Right lobe of liver (tissue), 6 donors: ENCODE results near the gene TDP1. TPM values are rescaled to one million over a fixed set of nuclear protein-coding genes. Genes with fewer than 3 reads are reported as not detected.
"Not testable (repeated sequence)": the region's sequence is repeated elsewhere in the genome, so short reads cannot be mapped to it uniquely, and the experiment has no call there.

Source experiments
- ATAC-seq, 4 donors: fragments of 200-7000 bp; cut with Tn5 transposase; one replicate each; pipeline ENCODE4 v1.9.1; 2020; ENCODE audit warnings: mild to moderate bottlenecking in 4 of 4, moderate library complexity in 4 of 4
- DNase-seq, 3 donors: peaks; one replicate each; pipeline ENCODE4 v3.0.0-alpha.2; 2020
- H3K27ac ChIP-seq, 3 donors: fragments of 200-600 bp; one replicate each; pipeline ENCODE4 v1.8.0; 2022
- H3K27me3 ChIP-seq, 2 donors: fragments of 200-600 bp; one replicate each; pipeline ENCODE4 v1.8.0; 2022
- H3K36me3 ChIP-seq, 4 donors: fragments of 200-600 bp; sonication (generic) in 1 of 4; one replicate each; pipeline versions ENCODE4 v1.5.1 to v1.8.0; 2017 to 2022; ENCODE audit warnings: control low read depth in 1 of 4
- H3K4me1 ChIP-seq, 4 donors: fragments of 200-600 bp; sonication (generic) in 1 of 4; one replicate each; pipeline versions ENCODE4 v1.5.1 to v1.8.0; 2017 to 2022; ENCODE audit warnings: control low read depth in 1 of 4
- H3K4me3 ChIP-seq, 3 donors: fragments of 200-600 bp; one replicate each; pipeline ENCODE4 v1.8.0; 2022
- H3K9me3 ChIP-seq, 4 donors: fragments of 200-600 bp; sonication (generic) in 1 of 4; one replicate each; pipeline versions ENCODE4 v1.5.1 to v1.8.0; 2017 to 2022; ENCODE audit warnings: control low read depth in 1 of 4
- POLR2A ChIP-seq: fragments of 450-650 bp; IDR thresholded peaks from one replicate; pipeline ENCODE4 v1.6.1; 2017; ENCODE audit warnings: antibody characterized with exemption, mild to moderate bottlenecking
- WGBS: methylation state at CpG from one replicate; pipeline ENCODE4 v1.1.6; 2018; ENCODE audit warnings: low coverage, low lambda C conversion rate; ENCODE audit not compliant: insufficient coverage; ENCODE audit errors: missing lambda C conversion rate; 5-methylcytosine and 5-hydroxymethylcytosine counted together
- intact Hi-C, 2 donors: fragments of 100-400 bp; cut with DNase I; formaldehyde crosslinking; loops; one replicate each; pipeline versions ENCODE4 v1.11.2 to v1.14.1; 2022
- total RNA-seq, 6 experiments: library from RNA; depleted of rRNA in 2 of 6; stranded (reverse); fragments of >200 nt in 2 of 6; fragmentation: NEBNext Ultra II Directional in 3 of 6; extraction: Animal tissue kit (Norgen Biotek cat#: 25700) in 3 of 6; gene quantifications; one replicate each; pipeline versions ENCODE4 v1.1.0 to v1.2.4, GENCODE V29; 2016 to 2023
- TF ChIP-seq, protein P1 (sequence below), 4 donors: fragments of 200-600 bp in 3 of 4; fragments of 450-650 bp in 1 of 4; IDR thresholded peaks; one replicate each; pipeline versions ENCODE4 v1.5.1 to v1.8.0; 2016 to 2022; ENCODE audit warnings: antibody characterized with exemption in 4 of 4, mild to moderate bottlenecking in 2 of 4
- donor health status: DM: no; HTN: yes; CAD: no.
- donor health status: DM: no; HTN: no; CAD: no.
- donor health status: DM: no; HTN: no; CAD: no.
- donor health status: DM: no; HTN: yes; CAD: no.
- donor health status: DM: no; HTN: yes; CAD: no.

The TDP1 gene
- total RNA-seq, 6 experiments from 2014 or later: 4.9 to 7.1 (median 6.6) TPM

DNA sequence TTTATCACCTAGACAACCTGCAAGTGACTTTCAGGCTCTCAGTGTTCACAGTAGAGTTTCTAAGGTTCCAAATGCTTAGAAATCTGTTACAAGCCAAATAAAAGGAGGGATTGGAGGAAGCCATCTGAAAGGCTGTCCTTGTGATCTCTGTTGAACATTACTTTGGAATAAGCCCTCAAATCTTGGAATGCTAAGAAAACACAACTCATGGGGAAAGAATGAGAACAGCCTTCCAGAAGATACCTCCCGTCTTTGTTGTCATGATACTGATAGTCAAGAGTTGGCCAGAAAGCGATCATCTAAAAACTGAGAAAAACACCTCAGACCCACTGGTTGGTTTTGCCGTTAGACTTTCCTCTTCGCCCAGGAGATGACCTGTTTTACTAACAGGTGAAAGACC is 61.6 kb downstream of the TDP1 start:
- Histone ChIP-seq H3K36me3 (no peaks in the 10 kb centered on the region), H3K4me3 (no peak overlapping the region), H3K27ac (no peak overlapping the region), H3K4me1 (no peaks in the 10 kb centered on the region), H3K27me3 (no peaks in the 10 kb centered on the region), H3K9me3 (no peaks in the 10 kb centered on the region)
- intact Hi-C loops: no loop called here
- WGBS: 95% methylated on average over 4 of the region's 4 CpGs
- TF ChIP-seq POLR2A: no peak
- TF ChIP-seq, protein P1, sequence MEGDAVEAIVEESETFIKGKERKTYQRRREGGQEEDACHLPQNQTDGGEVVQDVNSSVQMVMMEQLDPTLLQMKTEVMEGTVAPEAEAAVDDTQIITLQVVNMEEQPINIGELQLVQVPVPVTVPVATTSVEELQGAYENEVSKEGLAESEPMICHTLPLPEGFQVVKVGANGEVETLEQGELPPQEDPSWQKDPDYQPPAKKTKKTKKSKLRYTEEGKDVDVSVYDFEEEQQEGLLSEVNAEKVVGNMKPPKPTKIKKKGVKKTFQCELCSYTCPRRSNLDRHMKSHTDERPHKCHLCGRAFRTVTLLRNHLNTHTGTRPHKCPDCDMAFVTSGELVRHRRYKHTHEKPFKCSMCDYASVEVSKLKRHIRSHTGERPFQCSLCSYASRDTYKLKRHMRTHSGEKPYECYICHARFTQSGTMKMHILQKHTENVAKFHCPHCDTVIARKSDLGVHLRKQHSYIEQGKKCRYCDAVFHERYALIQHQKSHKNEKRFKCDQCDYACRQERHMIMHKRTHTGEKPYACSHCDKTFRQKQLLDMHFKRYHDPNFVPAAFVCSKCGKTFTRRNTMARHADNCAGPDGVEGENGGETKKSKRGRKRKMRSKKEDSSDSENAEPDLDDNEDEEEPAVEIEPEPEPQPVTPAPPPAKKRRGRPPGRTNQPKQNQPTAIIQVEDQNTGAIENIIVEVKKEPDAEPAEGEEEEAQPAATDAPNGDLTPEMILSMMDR (IDR thresholded peaks at IDR 0.05): no peak
- ATAC-seq: no peak
- no peak for DNase-seq

- DNase-seq (no peak), ATAC-seq (no peak)
- Histone ChIP-seq H3K36me3 (no peaks in the 10 kb centered on the region), H3K9me3 (no peaks in the 10 kb centered on the region), H3K4me3 (no peak overlapping the region), H3K27ac (no peak overlapping the region), H3K27me3 (no peaks in the 10 kb centered on the region), H3K4me1 (no peaks in the 10 kb centered on the region)
- TF ChIP-seq POLR2A: no peak
- TF ChIP-seq, protein P1 (IDR thresholded peaks at IDR 0.05): no peak
- intact Hi-C loops: no loop called here
- 89% methylated on average over 10 of the region's 11 CpGs for WGBS
These were observed 64.2 kb downstream of the TDP1 start for GRCh38 chr14:90019824-90020523.

DNA sequence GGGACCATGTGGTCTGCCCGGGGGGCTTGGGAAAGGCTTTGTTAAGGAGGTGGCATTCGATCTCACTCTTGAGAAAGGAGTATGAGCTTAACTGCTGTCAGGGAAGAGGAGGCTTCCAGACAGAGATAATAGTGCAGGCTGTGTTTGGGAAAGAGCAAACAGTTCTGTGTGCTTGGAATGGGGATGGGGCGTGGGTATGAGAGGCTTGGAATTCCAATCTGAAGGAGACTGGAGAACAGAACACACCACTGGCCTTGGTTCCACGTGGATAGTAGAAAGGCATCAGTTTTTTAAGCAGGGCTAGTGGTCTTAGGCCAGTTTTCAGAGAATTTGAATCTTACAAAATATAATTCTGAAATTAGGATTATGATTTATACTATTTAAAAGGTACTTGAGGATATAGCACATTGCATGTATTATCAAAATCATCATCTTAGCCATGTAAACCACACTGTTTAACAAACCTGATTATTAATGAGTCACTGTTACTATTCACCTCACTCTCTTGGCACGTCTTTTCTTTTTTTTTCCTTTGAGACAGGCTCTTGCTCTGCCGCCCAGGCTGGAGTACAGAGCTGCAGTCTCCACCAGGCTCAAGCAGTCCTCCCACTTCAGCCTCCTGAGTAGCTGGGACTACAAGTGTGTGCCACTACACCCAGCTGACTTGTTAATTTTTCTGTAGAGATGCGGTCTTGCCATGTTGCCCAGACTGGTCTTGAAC is 67.6 kb downstream of the TDP1 start:
- DNase-seq (no peak), ATAC-seq (no peak)
- TF ChIP-seq, protein P1 (IDR thresholded peaks at IDR 0.05): no peak
- TF ChIP-seq POLR2A: no peak
- Histone ChIP-seq H3K9me3 (no peaks in the 10 kb centered on the region), H3K4me1 (no peaks in the 10 kb centered on the region), H3K27ac (no peak overlapping the region), H3K4me3 (no peak overlapping the region), H3K27me3 (no peaks in the 10 kb centered on the region), H3K36me3 (no peaks in the 10 kb centered on the region)
- intact Hi-C loops: no loop called here
- WGBS: 81% methylated on average over 7 of the region's 7 CpGs

DNA sequence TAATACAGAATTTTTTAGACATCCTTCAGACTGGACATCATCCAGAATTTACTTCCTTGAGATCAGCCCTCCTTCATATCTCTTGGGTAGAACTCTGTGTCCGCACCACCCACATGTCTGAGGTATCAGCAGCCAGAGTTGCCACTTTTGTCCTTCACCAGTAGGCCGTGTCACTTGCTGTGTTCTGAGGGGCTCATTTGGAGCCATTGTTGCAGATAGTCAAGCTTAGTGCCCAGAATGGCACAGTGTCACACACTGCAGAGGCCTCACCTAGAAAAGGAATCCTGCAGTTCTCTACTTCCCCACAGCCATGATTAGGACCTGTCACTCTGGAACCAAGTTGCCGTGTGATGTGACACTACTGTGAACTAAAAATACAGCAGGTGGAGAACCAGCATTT is 69.2 kb downstream of the TDP1 start:
- H3K4me3 ChIP-seq: no peak overlapping the region
- H3K36me3 ChIP-seq: no peaks in the 10 kb centered on the region
- no peak for DNase-seq

DNA sequence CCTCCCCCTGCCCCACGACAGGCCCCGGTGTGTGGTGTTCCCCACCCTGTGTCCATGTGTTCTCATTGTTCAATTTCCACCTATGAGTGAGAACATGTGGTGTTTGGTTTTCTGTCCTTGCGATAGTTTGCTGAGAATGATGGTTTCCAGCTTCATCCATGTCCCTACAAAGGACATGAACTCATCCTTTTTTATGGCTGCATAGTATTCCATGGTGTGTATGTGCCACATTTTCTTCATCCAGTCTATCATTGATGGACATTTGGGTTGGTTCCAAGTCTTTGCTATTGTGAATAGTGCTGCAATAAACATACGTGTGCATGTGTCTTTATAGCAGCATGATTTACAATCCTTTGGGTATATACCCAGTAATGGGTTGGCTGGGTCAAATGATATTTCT is 70.9 kb downstream of the TDP1 start:
- DNase-seq, H3K36me3 ChIP-seq, ATAC-seq, H3K9me3 ChIP-seq, intact Hi-C loops, H3K4me3 ChIP-seq, H3K4me1 ChIP-seq, H3K27ac ChIP-seq, H3K27me3 ChIP-seq: not testable (repeated sequence)
- 90% methylated on average over 3 of the region's 4 CpGs for WGBS

More for the DNA sequence above, 69.2 kb downstream of the TDP1 start:
- WGBS: 91% methylated on average over 3 of the region's 3 CpGs
- no peaks in the 10 kb centered on the region for H3K27me3 ChIP-seq
- no peaks in the 10 kb centered on the region for H3K9me3 ChIP-seq
- intact Hi-C loops: no loop called here
- TF ChIP-seq, protein P1 (IDR thresholded peaks at IDR 0.05): no peak
- no peak for TF ChIP-seq POLR2A
- H3K4me1 ChIP-seq: no peaks in the 10 kb centered on the region
- H3K27ac ChIP-seq: no peak overlapping the region
- ATAC-seq: no peak
